Panc1 (cell line): Measurements from ENCODE around the gene NID1. TPM values are rescaled to one million over a fixed set of nuclear protein-coding genes. Genes with fewer than 3 reads are reported as not detected.

Experiments used
- ATAC-seq: fragments of 200-7000 bp; cut with Tn5 transposase; 2 replicates; pipeline ENCODE4 v1.9.1; 2020; ENCODE audit warnings: mild to moderate bottlenecking, moderate library complexity
- BruUV-seq: library from RNA; stranded (reverse); fragments of 400-500 nt; replicated peaks from 2 replicates; lab custom pipeline; 2021; lab: Mats Ljungman, UMichigan
- CTCF ChIA-PET: fragments of 300-600 bp; sonication (Branson Sonifier 250); formaldehyde crosslinking; loops from one replicate; lab custom pipeline; 2022; ENCODE audit warnings: antibody characterized with exemption; lab: Charles Lee
- POLR2A ChIA-PET: fragments of 300-600 bp; sonication (Branson Sonifier 250); formaldehyde crosslinking; loops from one replicate; lab custom pipeline; 2022; ENCODE audit warnings: antibody characterized with exemption; lab: Charles Lee
- DNase-seq: peaks from one replicate; pipeline ENCODE4 v3.0.0-alpha.2; 2010; ENCODE audit warnings: low read depth, low spot score
- H3K27ac ChIP-seq: 2 replicates; pipeline ENCODE4 v1.5.1; 2011; ENCODE audit warnings: mild to moderate bottlenecking, low read length, inconsistent platforms
- H3K27me3 ChIP-seq: fragments of 200-500 bp; sonication (Bioruptor generic); 2 replicates; pipeline ENCODE4 v1.6.0; 2014; ENCODE audit warnings: low read length, inconsistent platforms; ENCODE audit not compliant: control insufficient read depth, insufficient read depth
- H3K36me3 ChIP-seq: fragments of 200-500 bp; sonication (Bioruptor generic); 2 replicates; pipeline ENCODE4 v1.5.1; 2014; ENCODE audit warnings: inconsistent platforms, mild to moderate bottlenecking, low read length, moderate library complexity; ENCODE audit not compliant: control insufficient read depth, insufficient read depth
- H3K4me1 ChIP-seq: 2 replicates; pipeline ENCODE4 v1.5.1; 2011; ENCODE audit warnings: inconsistent platforms, mild to moderate bottlenecking, low read length, moderate library complexity; ENCODE audit not compliant: control insufficient read depth, insufficient read depth
- H3K4me3 ChIP-seq, 2 experiments: 2 replicates each; pipeline ENCODE4 v1.5.1; 2011 to 2012; ENCODE audit warnings: low read depth in 2 of 2, low read length in 2 of 2, mild to moderate bottlenecking in 2 of 2, inconsistent platforms in 1 of 2, moderate library complexity in 1 of 2
- H3K9me3 ChIP-seq: fragments of 200-500 bp; sonication (Bioruptor generic); 2 replicates; pipeline ENCODE4 v1.5.1; 2014; ENCODE audit warnings: low read depth, mild to moderate bottlenecking, inconsistent platforms, low read length, moderate library complexity; ENCODE audit not compliant: control insufficient read depth, insufficient read depth
- CTCF ChIP-seq: fragments of 450-650 bp; IDR thresholded peaks from 2 replicates; pipeline ENCODE4 v1.5.1; 2017; ENCODE audit warnings: mild to moderate bottlenecking
- POLR2AphosphoS5 ChIP-seq: IDR thresholded peaks from 2 replicates; pipeline ENCODE4 v1.6.1; 2012; ENCODE audit warnings: mild to moderate bottlenecking, low read depth, low read length, moderate library complexity
- REST ChIP-seq, 2 experiments: IDR thresholded peaks; 2 replicates each; pipeline ENCODE4 v1.6.1; 2011 to 2012; ENCODE audit warnings: low read depth in 2 of 2, control low read depth in 1 of 2, low read length in 1 of 2, mild to moderate bottlenecking in 1 of 2, moderate library complexity in 1 of 2; ENCODE audit not compliant: insufficient read depth in 1 of 2
- SIN3A ChIP-seq: IDR thresholded peaks from 2 replicates; pipeline ENCODE4 v1.6.1; 2012; ENCODE audit warnings: low read depth, mild to moderate bottlenecking, low read length, moderate library complexity, borderline replicate concordance; ENCODE audit not compliant: insufficient read depth
- TCF7L2 ChIP-seq: IDR thresholded peaks from 2 replicates; pipeline ENCODE4 v1.6.1; 2011; ENCODE audit warnings: mild to moderate bottlenecking, low read depth, low read length, inconsistent platforms
- in situ Hi-C: cut with HindIII; loops from 2 replicates; pipeline ENCODE4 v1.10.0; 2016; ENCODE audit warnings: low sequenced_read_pairs, low pct_unique_long_range_greater_than_20kb
- intact Hi-C: fragments of 100-400 bp; cut with micrococcal nuclease; formaldehyde crosslinking; loops from one replicate; pipeline ENCODE4 v1.10.0; 2022; ENCODE audit not compliant: unreplicated experiment
- total RNA-seq: library from RNA; stranded (reverse); gene quantifications from one replicate; pipeline ENCODE4 v1.2.1, GENCODE V29; 2021; ENCODE audit not compliant: unreplicated experiment

Gene NID1
- total RNA-seq, 1 experiment from 2014 or later: 89.3 TPM

GRCh38 chr1:236081546-236082227, 16.8 kb upstream of the NID1 start:
- H3K27ac ChIP-seq: no peak overlapping the region
- no TSS peak for BruUV-seq
- TF ChIP-seq TCF7L2 (no peak), CTCF (no peak), REST (IDR thresholded peaks at IDR 0.05; ENCODE audit: insufficient read depth in 1 of 2, low read depth in 2 of 2, low read length in 1 of 2) (no peak), SIN3A (no peak), POLR2AphosphoS5 (no peak)
- no peaks in the 10 kb centered on the region for H3K9me3 ChIP-seq
- POLR2A ChIA-PET: no interaction called here
- DNase-seq (no peak), ATAC-seq (no peak)
- no peaks in the 10 kb centered on the region for H3K36me3 ChIP-seq
- no peaks in the 10 kb centered on the region for H3K27me3 ChIP-seq
- 0 out of 2 replicates have a peak, but pooled peaks cover 8% of the 10 kb centered on the region for H3K4me1 ChIP-seq
- in situ Hi-C loops (no loop called here), intact Hi-C loops (no loop called here)
- H3K4me3 ChIP-seq: no peak overlapping the region
- CTCF ChIA-PET: no interaction called here

GRCh38 chr1:236079703-236080102, 14.8 kb upstream of the NID1 start:
- no peak for DNase-seq
- in situ Hi-C loops: no loop called here
- H3K4me3 ChIP-seq: no peak overlapping the region
- POLR2A ChIA-PET: no interaction called here
- no peak for ATAC-seq
- no peak overlapping the region for H3K27ac ChIP-seq
- TF ChIP-seq CTCF (no peak), POLR2AphosphoS5 (no peak), SIN3A (no peak), REST (IDR thresholded peaks at IDR 0.05; ENCODE audit: insufficient read depth in 1 of 2, low read depth in 2 of 2, low read length in 1 of 2) (no peak), TCF7L2 (no peak)
- no peaks in the 10 kb centered on the region for H3K9me3 ChIP-seq
- CTCF ChIA-PET: no interaction called here
- H3K27me3 ChIP-seq: no peaks in the 10 kb centered on the region
- H3K4me1 ChIP-seq: 0 out of 2 replicates have a peak, but pooled peaks cover 8% of the 10 kb centered on the region
- no TSS peak for BruUV-seq
- no peaks in the 10 kb centered on the region for H3K36me3 ChIP-seq
- intact Hi-C loops: no loop called here
